HG03442 (cell line): Measurements from ENCODE around the gene CUBN.

Experiments
- ATAC-seq: cut with Tn5 transposase; IDR thresholded peaks from one replicate; pipeline ENCODE4 v1.9.1; 2021; ENCODE audit warnings: mild to moderate bottlenecking, moderate library complexity; ENCODE audit not compliant: unreplicated experiment

CUBN gene

GRCh38 chr10:17129741-17130140, at the start of gene CUBN:
TSS of gene CUBN (minus strand) at chr10:17129811. CDS start at chr10:17129765, 46 bp downstream.
- no peak for ATAC-seq

- no peak for ATAC-seq
Measured at GRCh38 chr10:17179002-17179401, 49.4 kb upstream of the CUBN start.

- no peak for ATAC-seq
Measured at GRCh38 chr10:17178006-17178405, 48.4 kb upstream of the CUBN start.

- no peak for ATAC-seq
Measured at GRCh38 chr10:17177014-17177413, 47.4 kb upstream of the CUBN start.

- no peak for ATAC-seq
Measured at GRCh38 chr10:17176091-17176490, 46.5 kb upstream of the CUBN start.

GRCh38 chr10:17175551-17175950, 45.9 kb upstream of the CUBN start:
- no peak for ATAC-seq

GRCh38 chr10:17174626-17175025, 45.0 kb upstream of the CUBN start:
- ATAC-seq, result no peak

- no peak for ATAC-seq
Measured at GRCh38 chr10:17171141-17171641, 41.6 kb upstream of the CUBN start.

GRCh38 chr10:17169803-17170202, 40.2 kb upstream of the CUBN start:
- ATAC-seq, result no peak

- no peak for ATAC-seq
Measured at GRCh38 chr10:17166699-17167098, 37.1 kb upstream of the CUBN start.

GRCh38 chr10:17162828-17163227, 33.2 kb upstream of the CUBN start:
- no peak for ATAC-seq

GRCh38 chr10:17161775-17162174, 32.2 kb upstream of the CUBN start:
- no peak for ATAC-seq

- no peak for ATAC-seq
Measured at GRCh38 chr10:17157024-17157423, 27.4 kb upstream of the CUBN start.

- ATAC-seq, result no peak
Measured at GRCh38 chr10:17155826-17156225, 26.2 kb upstream of the CUBN start.

GRCh38 chr10:17154116-17154515, 24.5 kb upstream of the CUBN start:
- no peak for ATAC-seq

- no peak for ATAC-seq
Measured at GRCh38 chr10:17153321-17153720, 23.7 kb upstream of the CUBN start.

- no peak for ATAC-seq
Measured at GRCh38 chr10:17151716-17152115, 22.1 kb upstream of the CUBN start.

GRCh38 chr10:17147884-17148489, 18.4 kb upstream of the CUBN start:
- ATAC-seq, result no peak

GRCh38 chr10:17146892-17147291, 17.3 kb upstream of the CUBN start:
- ATAC-seq, result no peak

GRCh38 chr10:17145239-17145638, 15.6 kb upstream of the CUBN start:
- no peak for ATAC-seq

GRCh38 chr10:17144757-17145156, 15.1 kb upstream of the CUBN start:
- ATAC-seq, result no peak

- no peak for ATAC-seq
Measured at GRCh38 chr10:17144032-17144431, 14.4 kb upstream of the CUBN start.

- no peak for ATAC-seq
Measured at GRCh38 chr10:17143055-17143690, 13.6 kb upstream of the CUBN start.
